ENCODE measurements around the gene NAT16.
"Not testable (repeated sequence)": the region's sequence is repeated elsewhere in the genome, so short reads cannot be mapped to it uniquely, and the experiment has no call there.

Gene NAT16

DNA sequence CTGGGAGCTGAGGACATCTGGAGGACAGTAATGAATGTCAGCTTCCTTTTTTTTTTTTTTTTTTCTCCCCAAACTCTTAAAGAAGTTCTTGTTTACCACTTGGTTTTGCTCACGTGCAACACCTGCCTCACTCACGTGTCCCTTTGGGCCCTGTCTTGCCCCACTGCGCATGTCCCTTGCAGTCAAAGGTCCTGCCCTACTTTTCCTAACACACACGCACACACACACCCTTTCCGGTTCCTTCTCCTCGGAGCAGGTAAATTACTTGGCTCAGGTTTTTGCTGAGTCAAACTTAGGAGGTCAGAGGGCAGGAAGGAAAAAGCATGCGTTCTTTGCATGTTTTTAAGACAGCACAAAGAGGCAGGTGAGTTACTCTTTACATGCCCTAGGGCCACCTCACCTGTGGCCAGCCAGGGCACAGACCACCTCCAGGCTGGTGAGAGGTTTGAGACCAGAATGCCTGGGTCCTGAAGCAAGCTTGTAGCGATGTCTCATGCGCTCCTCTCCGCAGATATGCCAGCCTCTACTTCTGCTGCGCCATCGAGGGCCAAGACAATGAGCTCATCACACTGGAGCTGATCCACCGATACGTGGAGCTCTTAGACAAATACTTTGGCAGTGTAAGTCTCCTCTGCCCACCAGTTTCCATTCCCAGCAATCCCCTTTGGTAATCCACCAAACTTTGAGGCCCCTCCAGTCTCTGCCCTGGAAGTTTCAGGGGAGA is 23.1 kb downstream of the NAT16 start:
- DNase-seq, result no peak

DNA sequence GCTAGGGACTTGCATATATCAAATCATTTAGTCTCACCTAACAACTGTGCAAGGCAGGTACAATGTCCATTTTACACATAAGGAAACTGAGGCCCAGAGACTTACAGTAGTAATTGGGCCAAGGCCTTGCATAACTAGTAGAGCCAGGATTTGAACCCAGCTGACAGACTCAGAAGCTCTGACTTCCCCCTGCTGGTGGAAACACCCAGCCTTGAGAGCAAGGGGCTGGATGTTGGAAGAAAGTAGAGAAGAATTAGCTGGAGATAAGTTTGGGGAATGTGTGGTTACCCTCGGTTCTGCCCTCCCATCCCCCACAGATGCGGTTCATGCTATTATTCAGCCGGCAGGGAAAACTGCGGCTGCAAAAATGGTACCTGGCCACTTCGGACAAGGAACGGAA is 23.8 kb downstream of the NAT16 start:
- DNase-seq, result no peak

DNA sequence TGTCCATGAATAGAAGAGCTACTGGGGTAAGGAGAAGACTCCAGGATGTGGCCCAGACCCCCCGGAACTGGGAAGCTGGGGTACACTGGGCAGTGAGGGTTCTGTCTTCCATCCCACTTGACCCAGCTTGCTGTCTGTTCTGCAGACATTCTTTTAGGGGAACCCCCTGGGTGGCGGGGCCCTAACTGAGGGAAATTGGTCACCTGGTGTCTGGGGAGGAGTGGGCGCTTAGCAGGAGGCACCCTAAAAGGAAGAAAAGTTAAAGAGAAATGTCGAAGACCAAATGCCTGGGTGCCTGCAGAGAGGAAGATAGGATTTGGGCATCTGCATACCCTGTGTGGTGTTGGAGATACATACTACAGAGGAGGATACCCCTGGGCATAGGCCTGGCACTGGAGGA is 24.8 kb downstream of the NAT16 start:
- no peak for DNase-seq

DNA sequence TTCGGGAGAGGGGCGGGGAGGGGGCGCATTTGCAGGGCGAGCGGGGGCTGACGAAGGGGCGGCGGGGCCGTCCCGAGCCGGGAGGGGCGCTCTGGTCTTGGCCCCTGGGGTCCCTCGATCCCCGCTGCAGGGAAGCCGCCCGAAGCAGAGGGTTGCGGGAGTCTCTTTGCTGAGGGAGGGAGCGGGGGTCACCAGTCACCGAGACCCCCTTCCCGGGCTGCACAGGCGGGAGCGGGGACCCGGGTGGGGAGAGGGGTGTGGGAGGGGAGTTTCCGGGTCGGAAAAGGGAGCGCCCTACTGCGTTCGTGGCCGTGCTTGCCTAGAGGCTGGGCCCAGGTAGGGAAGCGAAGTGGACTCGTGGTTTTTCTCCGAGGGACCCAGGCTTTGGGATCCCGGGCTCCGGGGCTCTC is 25.4 kb downstream of the NAT16 start:
- DNase-seq, result no peak

DNA sequence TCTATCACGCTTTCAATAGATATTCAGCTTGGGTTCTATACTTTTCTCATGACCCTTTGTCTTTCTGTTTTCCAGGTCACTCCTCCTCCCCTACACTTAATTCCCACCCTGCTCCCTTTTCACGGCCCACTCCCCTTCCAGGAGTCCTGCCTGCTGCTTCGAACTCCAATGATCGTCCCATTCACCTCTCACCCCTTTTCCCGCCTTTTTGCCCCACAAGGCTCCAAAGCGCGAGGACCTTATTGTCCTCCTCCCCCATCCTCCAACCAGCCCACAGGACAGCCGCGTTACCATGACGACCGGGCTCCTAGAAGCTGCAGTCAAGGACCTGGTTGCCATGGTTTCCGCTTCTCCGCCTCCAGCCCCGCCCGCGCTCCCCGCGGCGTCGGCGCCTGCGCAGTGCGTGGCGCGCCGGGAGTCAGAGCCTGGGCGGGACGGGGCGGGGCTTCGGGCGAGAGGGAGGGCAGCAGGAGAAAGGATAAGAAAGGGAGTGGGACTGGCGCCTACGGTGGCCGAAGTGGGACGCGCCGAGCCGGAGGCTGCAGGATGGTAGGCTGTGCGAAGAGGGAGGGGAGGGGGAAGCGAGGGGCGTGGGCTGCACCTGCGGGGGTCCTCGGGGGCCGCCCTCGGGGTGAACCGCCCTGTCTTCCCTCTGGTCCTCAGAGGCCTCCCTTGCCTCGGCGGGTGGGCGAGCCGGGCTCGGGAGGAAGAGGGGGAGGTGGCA is 26.0 kb downstream of the NAT16 start, which contains the start of gene AP1S1:
TSS of gene AP1S1 (plus strand) at position 508 of the 724 bp plus-strand sequence. CDS start at position 547, 39 bp downstream.
- peak; percentile 84 for DNase-seq

DNA sequence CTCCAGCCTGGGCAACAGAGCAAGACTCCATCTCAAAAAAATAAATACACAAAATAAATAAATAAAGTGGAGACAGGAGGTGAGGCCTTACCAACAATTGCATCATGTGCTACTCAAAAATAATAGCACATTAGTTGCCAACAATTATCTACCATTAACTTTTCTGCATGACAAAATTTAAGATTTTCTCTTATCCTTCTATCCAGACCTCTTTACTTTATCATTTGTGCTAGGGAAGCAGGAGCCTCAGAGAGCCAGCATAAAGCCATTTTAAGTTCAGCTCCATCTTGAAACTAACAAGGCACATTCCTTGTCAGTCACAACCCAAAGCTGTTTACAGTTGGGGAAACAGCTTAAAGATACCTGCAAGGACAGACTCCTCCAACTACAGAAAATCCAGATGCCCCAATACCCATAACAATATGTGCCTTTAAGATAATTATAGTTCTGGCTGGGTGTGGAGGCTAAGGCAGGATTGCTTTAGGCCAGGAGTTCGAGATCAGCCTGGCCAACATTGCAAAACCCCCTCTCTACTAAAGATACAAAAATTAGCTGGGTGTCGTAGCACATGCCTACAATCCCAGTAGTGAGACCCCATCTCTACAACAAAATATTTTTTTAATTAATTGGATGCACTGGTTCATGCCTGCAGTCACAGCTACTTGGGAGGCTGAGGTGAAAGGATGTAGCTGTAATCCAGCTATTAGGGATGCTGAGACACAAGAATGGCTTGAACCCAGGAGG is 28.0 kb downstream of the NAT16 start:
- no peak for DNase-seq

DNA sequence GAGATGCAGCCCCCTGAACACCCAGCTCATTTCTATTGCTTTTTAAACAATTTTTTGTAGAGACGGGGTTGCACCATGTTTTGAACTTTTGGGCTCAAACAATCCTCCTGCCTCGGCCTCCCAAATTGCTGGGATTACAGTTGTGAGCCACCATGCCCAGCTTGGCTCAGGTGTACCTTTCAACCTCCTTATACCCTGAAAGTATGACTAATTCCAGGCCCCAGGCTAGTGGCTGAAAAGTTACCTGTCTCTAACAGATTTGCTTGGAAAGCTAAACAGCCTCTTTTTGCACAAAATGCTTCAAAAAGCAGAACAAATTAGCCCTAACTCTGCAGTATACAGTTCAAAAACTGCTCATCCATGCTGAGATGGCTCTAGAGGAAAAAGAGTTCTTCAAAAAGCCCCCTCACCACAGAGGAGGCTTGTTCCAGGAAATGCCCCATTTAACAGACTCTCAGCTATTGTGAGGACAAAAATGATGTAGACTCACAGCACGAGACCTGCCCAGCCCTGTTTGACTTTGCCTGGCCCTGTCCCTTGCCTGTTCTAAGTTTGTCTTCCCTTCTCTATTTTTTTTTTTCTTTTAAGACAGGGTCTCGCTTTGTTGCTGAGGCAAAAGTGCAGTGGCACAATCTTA is 39.2 kb downstream of the NAT16 start:
- no peak for DNase-seq

DNA sequence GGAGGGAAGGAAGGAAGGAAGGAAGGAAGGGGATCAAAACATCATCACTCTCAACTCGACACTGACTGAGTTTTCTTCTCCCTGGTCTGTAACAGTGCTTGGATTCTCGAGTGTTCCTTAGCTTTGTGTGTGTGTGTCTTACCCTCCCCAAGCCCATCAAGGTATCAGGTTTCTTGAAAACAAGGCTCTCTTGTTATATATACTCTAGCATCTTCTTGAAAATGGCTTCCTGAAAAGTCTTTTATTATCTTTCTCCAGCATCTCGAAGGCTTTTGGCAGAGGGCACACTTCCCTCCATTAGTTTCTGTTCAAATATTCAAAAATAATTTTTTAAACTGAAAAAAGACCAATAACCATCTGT is 39.8 kb downstream of the NAT16 start:
- no peak for DNase-seq

GRCh38 chr7:101138213-101138870 is 41.8 kb downstream of the NAT16 start:
- DNase-seq, result peak; percentile 79

DNA sequence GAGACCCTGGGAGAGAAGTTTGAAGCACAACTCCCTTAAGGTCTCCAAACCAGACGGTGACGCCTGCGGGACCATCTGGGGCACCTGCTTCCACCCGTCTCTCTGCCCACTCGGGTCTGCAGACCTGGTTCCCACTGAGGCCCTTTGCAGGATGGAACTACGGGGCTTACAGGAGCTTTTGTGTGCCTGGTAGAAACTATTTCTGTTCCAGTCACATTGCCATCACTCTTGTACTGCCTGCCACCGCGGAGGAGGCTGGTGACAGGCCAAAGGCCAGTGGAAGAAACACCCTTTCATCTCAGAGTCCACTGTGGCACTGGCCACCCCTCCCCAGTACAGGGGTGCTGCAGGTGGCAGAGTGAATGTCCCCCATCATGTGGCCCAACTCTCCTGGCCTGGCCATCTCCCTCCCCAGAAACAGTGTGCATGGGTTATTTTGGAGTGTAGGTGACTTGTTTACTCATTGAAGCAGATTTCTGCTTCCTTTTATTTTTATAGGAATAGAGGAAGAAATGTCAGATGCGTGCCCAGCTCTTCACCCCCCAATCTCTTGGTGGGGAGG is 42.4 kb downstream of the NAT16 start:
- DNase-seq, result no peak

GRCh38 chr7:101134399-101134980 is 45.6 kb downstream of the NAT16 start:
- no peak for DNase-seq

DNA sequence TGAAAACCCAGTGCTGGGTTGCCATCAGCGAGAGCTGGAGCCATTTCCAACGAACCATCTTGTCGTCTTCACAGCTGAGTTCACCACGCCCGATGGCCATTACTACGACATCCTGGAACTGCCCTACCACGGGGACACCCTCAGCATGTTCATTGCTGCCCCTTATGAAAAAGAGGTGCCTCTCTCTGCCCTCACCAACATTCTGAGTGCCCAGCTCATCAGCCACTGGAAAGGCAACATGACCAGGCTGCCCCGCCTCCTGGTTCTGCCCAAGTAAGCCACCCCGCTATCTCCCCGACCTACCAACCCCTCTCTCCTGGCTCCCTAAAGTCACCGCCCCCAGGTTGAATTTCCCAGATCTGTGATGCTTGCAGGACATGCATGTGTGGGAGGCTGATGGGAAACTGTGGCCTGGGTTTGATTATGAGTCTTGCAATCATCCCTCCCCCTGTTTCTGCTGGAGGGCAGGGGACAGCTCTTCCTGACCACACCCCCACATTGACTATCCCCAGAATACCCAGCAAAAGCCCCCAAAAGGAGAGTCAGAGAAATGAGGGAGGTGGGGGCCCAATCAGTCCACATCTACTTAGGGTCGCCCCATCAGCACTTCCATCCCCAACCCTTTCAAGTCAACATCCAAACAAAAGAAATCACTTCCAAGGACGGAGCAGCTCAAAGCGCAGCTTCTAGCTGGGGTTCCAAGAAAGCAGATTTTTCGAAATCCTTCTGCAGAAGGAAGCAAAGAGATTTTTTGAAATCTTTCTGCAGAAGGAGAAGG is 46.3 kb downstream of the NAT16 start:
- DNase-seq, result no peak

GRCh38 chr7:101132626-101133600 is 47.2 kb downstream of the NAT16 start:
- not testable (repeated sequence) for DNase-seq

DNA sequence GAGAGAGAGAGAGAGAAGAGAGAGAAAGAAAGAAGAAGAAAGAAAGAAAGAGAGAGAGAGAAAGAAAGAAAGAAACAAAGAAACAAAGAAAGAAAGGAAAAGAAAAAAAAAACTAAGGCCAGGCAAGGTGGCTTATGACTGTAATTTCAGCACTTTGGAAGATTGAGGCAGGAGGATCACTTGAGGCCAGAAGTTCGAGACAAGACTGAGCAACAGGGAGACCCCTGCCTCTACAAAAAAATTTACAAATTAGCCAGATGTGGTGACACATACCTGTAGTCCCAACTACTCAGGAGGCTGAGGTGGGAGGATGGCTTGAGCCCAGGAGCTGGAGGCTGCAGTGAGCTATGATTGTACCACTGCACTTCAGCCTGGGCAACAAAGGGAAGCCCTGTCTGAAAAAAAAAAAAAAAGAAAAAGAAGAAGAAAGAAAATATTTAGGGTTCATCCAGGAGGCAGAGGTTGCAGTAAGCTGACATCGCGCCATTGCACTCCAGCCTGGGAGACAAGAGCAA is 50.4 kb downstream of the NAT16 start:
- DNase-seq, result no peak

DNA sequence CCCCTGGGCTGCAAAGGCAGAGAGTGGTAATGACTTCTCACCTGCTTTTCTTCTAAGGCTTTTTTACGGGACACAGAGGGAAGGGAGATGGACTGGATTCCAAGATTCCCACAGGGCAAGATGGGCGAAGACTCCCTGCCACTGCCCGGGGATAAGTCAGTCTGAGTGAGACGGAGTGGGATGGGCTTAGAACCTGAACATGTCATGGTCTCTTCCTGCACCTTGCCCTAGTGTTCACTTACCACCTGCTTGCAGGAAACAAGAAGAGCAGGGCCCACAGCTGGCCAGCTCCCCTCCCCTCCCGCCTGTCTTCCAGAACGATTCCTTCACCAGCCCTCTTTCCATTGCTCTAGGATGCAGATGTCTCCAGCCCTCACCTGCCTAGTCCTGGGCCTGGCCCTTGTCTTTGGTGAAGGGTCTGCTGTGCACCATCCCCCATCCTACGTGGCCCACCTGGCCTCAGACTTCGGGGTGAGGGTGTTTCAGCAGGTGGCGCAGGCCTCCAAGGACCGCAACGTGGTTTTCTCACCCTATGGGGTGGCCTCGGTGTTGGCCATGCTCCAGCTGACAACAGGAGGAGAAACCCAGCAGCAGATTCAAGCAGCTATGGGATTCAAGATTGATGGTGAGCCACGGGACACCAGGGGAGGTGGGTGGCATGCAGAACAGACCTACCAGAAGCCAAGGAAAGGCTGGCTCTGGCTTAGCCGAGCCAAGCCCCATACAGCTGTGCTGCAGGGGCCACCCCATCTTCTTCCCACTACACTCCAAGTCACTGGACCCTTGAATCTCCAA is 51.9 kb downstream of the NAT16 start:
- DNase-seq, result no peak

DNA sequence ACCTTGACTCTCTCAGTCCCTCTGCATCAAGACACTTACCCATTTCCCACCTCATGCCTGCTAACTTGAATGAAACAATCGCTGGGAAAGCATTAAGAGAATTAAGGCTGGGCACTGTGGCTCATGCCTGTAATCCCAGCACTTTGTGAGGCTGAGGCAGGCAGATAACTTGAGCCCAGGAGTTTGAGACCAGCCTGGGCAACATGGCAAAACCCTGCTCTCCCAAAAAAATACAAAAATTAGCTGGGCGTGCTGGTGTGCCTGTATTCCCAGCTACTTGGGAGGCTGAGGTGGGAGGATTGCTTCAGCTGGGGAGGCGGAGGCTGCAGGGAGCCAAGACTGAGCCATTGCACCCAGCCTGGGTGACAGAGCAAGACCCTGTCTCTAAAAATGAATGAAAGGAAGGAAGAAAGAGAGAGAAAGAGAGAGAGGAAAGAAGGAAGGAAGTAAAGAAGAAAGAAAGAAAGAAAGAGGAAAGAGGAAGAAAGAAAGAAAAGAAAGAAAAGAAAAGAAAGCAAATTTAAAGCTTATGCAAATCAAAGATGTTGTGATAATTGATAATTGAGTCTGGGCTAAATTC is 52.5 kb downstream of the NAT16 start:
- no peak for DNase-seq

GRCh38 chr7:101126651-101127459 is 53.2 kb downstream of the NAT16 start, which contains the start of gene SERPINE1:
SERPINE1 (plus strand) TSS chr7:101127104; CDS start chr7:101128394, 1,290 bp downstream.
- DNase-seq, result peak; percentile 29
